HepG2 (cell line): ENCODE data around the gene ACP2. TPM values are rescaled to one million over a fixed set of nuclear protein-coding genes. Genes with fewer than 3 reads are reported as not detected.

Experiments
- CAMTA2 ChIP-seq: sonication (generic); formaldehyde crosslinking; IDR thresholded peaks from 2 replicates; pipeline ENCODE4 v1.4.0; 2020; ENCODE audit warnings: mild to moderate bottlenecking, missing genetic modification reagents, borderline replicate concordance
- GFI1 ChIP-seq: sonication (generic); formaldehyde crosslinking; IDR thresholded peaks from 2 replicates; pipeline ENCODE4 v1.5.0; 2020; ENCODE audit warnings: missing genetic modification reagents, mild to moderate bottlenecking, borderline replicate concordance
- HMG20A ChIP-seq: IDR thresholded peaks from 2 replicates; pipeline ENCODE4 v1.6.1; 2016; ENCODE audit warnings: borderline replicate concordance
- HMG20B ChIP-seq: conservative IDR thresholded peaks from 2 replicates; pipeline ENCODE4 v1.6.1; 2016; ENCODE audit warnings: missing genetic modification reagents, missing compliant biosample characterization
- KDM2A ChIP-seq: sonication (generic); formaldehyde crosslinking; IDR thresholded peaks from 2 replicates; pipeline ENCODE4 v1.4.0; 2020; ENCODE audit warnings: low read depth, missing genetic modification reagents, borderline replicate concordance
- KMT2B ChIP-seq: IDR thresholded peaks from 2 replicates; pipeline ENCODE4 v1.6.1; 2016; ENCODE audit warnings: missing genetic modification reagents, missing compliant biosample characterization
- SNAI1 ChIP-seq: sonication (generic); formaldehyde crosslinking; IDR thresholded peaks from 2 replicates; pipeline ENCODE4 v1.5.0; 2020; ENCODE audit warnings: mild to moderate bottlenecking, missing genetic modification reagents, borderline replicate concordance
- U2AF2 ChIP-seq: fragments of 200-400 bp; formaldehyde crosslinking; IDR thresholded peaks from 2 replicates; pipeline ENCODE4 v1.6.1; 2017; ENCODE audit warnings: low read depth, mild to moderate bottlenecking, low read length
- YY1 ChIP-seq: IDR thresholded peaks from 2 replicates; pipeline ENCODE4 v1.6.1; 2011; ENCODE audit warnings: low read length, low read depth, moderate library complexity, mild to moderate bottlenecking; ENCODE audit not compliant: insufficient read depth, insufficient replicate concordance
- ZBTB3 ChIP-seq: sonication (generic); formaldehyde crosslinking; IDR thresholded peaks from 2 replicates; pipeline ENCODE4 v1.4.0; 2020; ENCODE audit warnings: low read depth, mild to moderate bottlenecking, moderate library complexity, missing genetic modification reagents, borderline replicate concordance
- ZFP36L2 ChIP-seq: sonication (generic); formaldehyde crosslinking; IDR thresholded peaks from 2 replicates; pipeline ENCODE4 v1.4.0; 2020; ENCODE audit warnings: missing genetic modification reagents
- ZFY ChIP-seq: sonication (generic); formaldehyde crosslinking; IDR thresholded peaks from 2 replicates; pipeline ENCODE4 v1.4.0; 2020; ENCODE audit warnings: missing genetic modification reagents
- ZNF260 ChIP-seq: sonication (generic); formaldehyde crosslinking; IDR thresholded peaks from 2 replicates; pipeline ENCODE4 v1.4.0; 2020; ENCODE audit warnings: missing genetic modification reagents, low read depth, mild to moderate bottlenecking, borderline replicate concordance
- ZNF383 ChIP-seq: sonication (generic); formaldehyde crosslinking; IDR thresholded peaks from 2 replicates; pipeline ENCODE4 v1.4.0; 2020; ENCODE audit warnings: missing genetic modification reagents, mild to moderate bottlenecking, borderline replicate concordance
- ZNF451 ChIP-seq: sonication (generic); formaldehyde crosslinking; IDR thresholded peaks from 2 replicates; pipeline ENCODE4 v1.5.0; 2020; ENCODE audit warnings: mild to moderate bottlenecking, missing genetic modification reagents
- ZNF468 ChIP-seq: sonication (generic); formaldehyde crosslinking; IDR thresholded peaks from 2 replicates; pipeline ENCODE4 v1.8.0; 2022; ENCODE audit warnings: mild to moderate bottlenecking, moderate library complexity, missing genetic modification reagents
- ZNF720 ChIP-seq: sonication (generic); formaldehyde crosslinking; IDR thresholded peaks from 2 replicates; pipeline ENCODE4 v1.4.0; 2020; ENCODE audit warnings: missing genetic modification reagents
- ZNF747 ChIP-seq: sonication (generic); formaldehyde crosslinking; IDR thresholded peaks from 2 replicates; pipeline ENCODE4 v1.8.1; 2023; ENCODE audit warnings: missing genetic modification reagents, mild to moderate bottlenecking, borderline replicate concordance
- ZNF816 ChIP-seq: sonication (generic); formaldehyde crosslinking; IDR thresholded peaks from 2 replicates; pipeline ENCODE4 v1.8.0; 2022; ENCODE audit warnings: missing genetic modification reagents, mild to moderate bottlenecking, borderline replicate concordance
- polyA plus RNA-seq, 8 experiments: library from polyadenylated mRNA; depleted of rRNA in 3 of 8; stranded (reverse) in 7 of 8; unstranded in 1 of 8; fragments of >200 nt; fragmentation: Illumina TruSeq in 4 of 8; extraction: Trizol in 4 of 8; gene quantifications; 2 replicates each; pipeline versions ENCODE4 v1.2.1 to v1.2.3, GENCODE V29; 2011 to 2016; ENCODE audit warnings: low read depth in 4 of 8, missing spikeins in 1 of 8, mixed read lengths in 1 of 8; ENCODE audit not compliant: insufficient read depth in 1 of 8
- total RNA-seq, 5 experiments: library from RNA; depleted of rRNA; stranded (reverse); fragments of >200 nt; fragmentation: Illumina TruSeq; extraction: Trizol; gene quantifications; 2 replicates each; pipeline ENCODE4 v1.2.3, GENCODE V29; 2016; ENCODE audit warnings: low read depth in 1 of 5
- TF ChIP-seq, protein P1 (sequence below): sonication (generic); formaldehyde crosslinking; IDR thresholded peaks from 2 replicates; pipeline ENCODE4 v1.5.0; 2020; ENCODE audit warnings: missing genetic modification reagents
- TF ChIP-seq, protein P2 (sequence below), 2 experiments: sonication (generic) in 1 of 2; formaldehyde crosslinking in 1 of 2; IDR thresholded peaks; 2 replicates each; pipeline versions ENCODE4 v1.4.0 to v1.6.1; 2016 to 2020; ENCODE audit warnings: borderline replicate concordance in 1 of 2, low read depth in 1 of 2, mild to moderate bottlenecking in 1 of 2, missing genetic modification reagents in 1 of 2
- TF ChIP-seq, protein P3 (sequence below): sonication (generic); formaldehyde crosslinking; IDR thresholded peaks from 2 replicates; pipeline ENCODE4 v1.8.0; 2022; ENCODE audit warnings: mild to moderate bottlenecking, missing genetic modification reagents; ENCODE audit not compliant: insufficient replicate concordance

Gene ACP2
- total and polyA plus RNA-seq, 2 of the 13 experiments (the other 11 are each of a cell fraction or from before 2014, with no cell fraction given): 17.7 to 20.2 TPM

DNA sequence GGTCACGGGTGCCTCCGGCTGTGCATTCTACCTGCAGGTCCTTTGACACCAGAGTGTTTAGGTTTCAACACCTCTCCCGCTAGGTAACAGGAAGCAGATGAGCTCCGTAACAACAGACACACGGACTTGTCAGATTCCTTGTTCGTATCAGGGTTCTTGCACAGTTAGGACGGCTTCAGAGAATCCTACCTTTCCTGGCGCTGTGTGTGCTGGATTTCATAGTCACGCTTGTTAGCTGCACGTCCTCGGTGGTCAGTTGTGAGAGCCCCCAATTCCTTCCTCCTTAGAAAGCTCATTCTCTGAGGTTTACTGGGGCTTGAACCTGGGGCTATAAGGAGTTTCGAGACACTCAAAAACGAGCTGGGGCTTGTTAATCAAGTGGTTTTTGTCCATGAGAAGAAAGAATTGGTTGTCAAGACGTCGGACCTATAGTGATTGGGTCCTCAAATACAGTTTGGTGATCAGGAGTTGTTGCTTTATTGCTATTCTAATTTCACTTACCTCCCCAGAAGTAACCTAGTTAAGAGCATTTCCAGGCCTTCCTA is 33.2 kb downstream of the ACP2 start (continued):
- 0 out of 2 replicates have a peak, but pooled peaks have one; percentile 66 for TF ChIP-seq CAMTA2 (CRISPR knock-in tag)
- TF ChIP-seq YY1: no peak
- TF ChIP-seq, protein P1, sequence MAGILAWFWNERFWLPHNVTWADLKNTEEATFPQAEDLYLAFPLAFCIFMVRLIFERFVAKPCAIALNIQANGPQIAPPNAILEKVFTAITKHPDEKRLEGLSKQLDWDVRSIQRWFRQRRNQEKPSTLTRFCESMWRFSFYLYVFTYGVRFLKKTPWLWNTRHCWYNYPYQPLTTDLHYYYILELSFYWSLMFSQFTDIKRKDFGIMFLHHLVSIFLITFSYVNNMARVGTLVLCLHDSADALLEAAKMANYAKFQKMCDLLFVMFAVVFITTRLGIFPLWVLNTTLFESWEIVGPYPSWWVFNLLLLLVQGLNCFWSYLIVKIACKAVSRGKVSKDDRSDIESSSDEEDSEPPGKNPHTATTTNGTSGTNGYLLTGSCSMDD (CRISPR knock-in tag): no peak
- peak; percentile 84; the same call in 1 of the 2 replicates for TF ChIP-seq ZNF383
- TF ChIP-seq, protein P2, sequence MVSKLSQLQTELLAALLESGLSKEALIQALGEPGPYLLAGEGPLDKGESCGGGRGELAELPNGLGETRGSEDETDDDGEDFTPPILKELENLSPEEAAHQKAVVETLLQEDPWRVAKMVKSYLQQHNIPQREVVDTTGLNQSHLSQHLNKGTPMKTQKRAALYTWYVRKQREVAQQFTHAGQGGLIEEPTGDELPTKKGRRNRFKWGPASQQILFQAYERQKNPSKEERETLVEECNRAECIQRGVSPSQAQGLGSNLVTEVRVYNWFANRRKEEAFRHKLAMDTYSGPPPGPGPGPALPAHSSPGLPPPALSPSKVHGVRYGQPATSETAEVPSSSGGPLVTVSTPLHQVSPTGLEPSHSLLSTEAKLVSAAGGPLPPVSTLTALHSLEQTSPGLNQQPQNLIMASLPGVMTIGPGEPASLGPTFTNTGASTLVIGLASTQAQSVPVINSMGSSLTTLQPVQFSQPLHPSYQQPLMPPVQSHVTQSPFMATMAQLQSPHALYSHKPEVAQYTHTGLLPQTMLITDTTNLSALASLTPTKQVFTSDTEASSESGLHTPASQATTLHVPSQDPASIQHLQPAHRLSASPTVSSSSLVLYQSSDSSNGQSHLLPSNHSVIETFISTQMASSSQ (IDR thresholded peaks at IDR 0.05; ENCODE audit: low read depth): no peak
- TF ChIP-seq, protein P2 (CRISPR knock-in tag; IDR thresholded peaks at IDR 0.05; ENCODE audit: borderline replicate concordance): no peak
- peak; percentile 63; the same call in 1 of the 2 replicates for TF ChIP-seq ZBTB3 (CRISPR knock-in tag)
- TF ChIP-seq KMT2B (CRISPR knock-in tag): no peak
- TF ChIP-seq ZNF720 (CRISPR knock-in tag): no peak
- TF ChIP-seq ZFP36L2 (CRISPR knock-in tag): no peak
- TF ChIP-seq HMG20A (CRISPR knock-in tag): no peak
- TF ChIP-seq KDM2A: 0 out of 2 replicates have a peak, but pooled peaks have one; percentile 21
- TF ChIP-seq GFI1 (CRISPR knock-in tag): peak; percentile 1; the same call in 1 of the 2 replicates
- no peak for TF ChIP-seq U2AF2
- no peak for TF ChIP-seq ZNF468 (CRISPR knock-in tag)
- no peak for TF ChIP-seq ZNF747
- TF ChIP-seq ZNF816: no peak
- TF ChIP-seq, protein P3, sequence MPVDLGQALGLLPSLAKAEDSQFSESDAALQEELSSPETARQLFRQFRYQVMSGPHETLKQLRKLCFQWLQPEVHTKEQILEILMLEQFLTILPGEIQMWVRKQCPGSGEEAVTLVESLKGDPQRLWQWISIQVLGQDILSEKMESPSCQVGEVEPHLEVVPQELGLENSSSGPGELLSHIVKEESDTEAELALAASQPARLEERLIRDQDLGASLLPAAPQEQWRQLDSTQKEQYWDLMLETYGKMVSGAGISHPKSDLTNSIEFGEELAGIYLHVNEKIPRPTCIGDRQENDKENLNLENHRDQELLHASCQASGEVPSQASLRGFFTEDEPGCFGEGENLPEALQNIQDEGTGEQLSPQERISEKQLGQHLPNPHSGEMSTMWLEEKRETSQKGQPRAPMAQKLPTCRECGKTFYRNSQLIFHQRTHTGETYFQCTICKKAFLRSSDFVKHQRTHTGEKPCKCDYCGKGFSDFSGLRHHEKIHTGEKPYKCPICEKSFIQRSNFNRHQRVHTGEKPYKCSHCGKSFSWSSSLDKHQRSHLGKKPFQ (CRISPR knock-in tag): peak; percentile 12
- no peak for TF ChIP-seq SNAI1 (CRISPR knock-in tag)
- no peak for TF ChIP-seq HMG20B (CRISPR knock-in tag)
- no peak for TF ChIP-seq ZFY (CRISPR knock-in tag)
- no peak for TF ChIP-seq ZNF451 (CRISPR knock-in tag)
- no peak for TF ChIP-seq ZNF260 (CRISPR knock-in tag)
